CD4-positive, alpha-beta T cell treated with Interleukin-15 for 1 hour (primary cell): ENCODE data around the gene NCKAP5.
"Not testable (repeated sequence)": the region's sequence is repeated elsewhere in the genome, so short reads cannot be mapped to it uniquely, and the experiment has no call there.

Experiments
- DNase-seq: peaks from one replicate; pipeline ENCODE4 v3.0.0-alpha.2; 2020

The NCKAP5 gene

DNA sequence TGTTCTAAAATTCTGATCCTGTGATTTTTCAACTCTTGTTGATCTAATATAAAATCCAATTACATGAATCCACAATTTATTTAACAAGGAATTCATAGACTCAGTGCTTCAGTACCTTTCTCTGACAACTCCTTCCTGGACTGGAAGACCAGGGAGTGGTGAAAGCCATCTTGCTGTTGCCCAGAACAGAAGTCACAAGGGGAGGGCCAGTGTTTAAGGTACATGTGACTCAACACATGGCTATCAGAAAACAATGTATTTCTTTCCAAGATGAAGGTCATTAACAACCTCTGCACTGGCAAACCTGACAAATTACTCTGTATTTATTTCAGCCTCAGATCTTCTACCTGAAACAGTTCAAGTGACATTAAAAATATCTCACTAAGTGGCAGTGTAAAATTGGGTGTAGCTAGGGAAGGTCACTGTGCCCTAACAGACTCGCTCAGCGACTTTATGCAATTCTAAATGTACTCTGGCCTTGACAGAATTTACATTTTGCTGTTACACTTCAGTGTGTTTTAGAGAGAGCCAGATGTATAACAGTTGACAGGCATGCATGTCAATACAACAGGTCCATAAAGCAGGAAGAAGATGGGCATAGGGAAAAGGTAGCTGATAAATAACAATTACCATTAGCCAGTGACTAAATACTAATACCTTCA, 75.4 kb downstream of the NCKAP5 start:
- no peak for DNase-seq

- DNase-seq, result no peak
These were observed 77.8 kb downstream of the NCKAP5 start for GRCh38 chr2:133490411-133490980.

- no peak for DNase-seq
These were observed 78.4 kb downstream of the NCKAP5 start for GRCh38 chr2:133489641-133490410.

DNA sequence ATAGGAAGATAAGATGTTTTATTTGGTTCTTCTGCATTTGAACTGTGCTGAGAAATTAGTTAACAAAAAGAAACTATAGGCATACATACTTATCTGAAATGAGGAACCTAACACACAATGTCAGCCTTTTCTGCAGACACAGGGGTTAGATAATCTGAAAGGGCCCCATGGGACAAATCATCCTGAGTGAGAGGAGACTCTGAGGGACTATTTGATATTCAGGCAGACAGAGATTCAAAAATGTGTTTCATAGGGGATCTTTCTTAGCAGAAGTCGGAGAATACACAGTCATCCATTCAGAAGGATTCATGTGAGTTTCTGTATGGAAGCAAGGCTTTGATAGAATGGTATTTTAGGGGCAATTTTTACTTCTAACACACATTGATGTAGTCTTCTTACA, 79.1 kb downstream of the NCKAP5 start:
- DNase-seq, result no peak

DNA sequence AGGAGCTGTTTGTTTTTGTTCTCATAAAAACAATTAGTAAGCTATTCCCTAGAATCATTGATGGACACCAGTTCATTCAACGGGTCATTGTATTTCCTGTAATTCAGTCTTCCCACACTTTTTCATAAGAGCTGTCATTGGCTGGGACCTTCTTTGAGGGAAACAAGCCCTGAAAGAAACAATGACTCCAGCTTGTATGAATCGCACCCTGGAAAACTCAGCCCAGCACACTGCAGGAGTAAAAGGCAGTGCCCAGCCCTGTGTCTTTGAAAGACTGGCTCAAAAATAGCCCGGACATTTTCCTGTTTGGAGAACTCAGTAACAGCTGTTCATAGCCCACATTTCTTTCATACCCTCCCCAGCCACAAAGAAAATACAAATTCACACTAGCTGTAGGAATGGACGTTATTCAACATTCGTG, 81.5 kb downstream of the NCKAP5 start:
- DNase-seq, result no peak

- no peak for DNase-seq
These were observed 82.4 kb downstream of the NCKAP5 start for GRCh38 chr2:133485868-133486267.

DNA sequence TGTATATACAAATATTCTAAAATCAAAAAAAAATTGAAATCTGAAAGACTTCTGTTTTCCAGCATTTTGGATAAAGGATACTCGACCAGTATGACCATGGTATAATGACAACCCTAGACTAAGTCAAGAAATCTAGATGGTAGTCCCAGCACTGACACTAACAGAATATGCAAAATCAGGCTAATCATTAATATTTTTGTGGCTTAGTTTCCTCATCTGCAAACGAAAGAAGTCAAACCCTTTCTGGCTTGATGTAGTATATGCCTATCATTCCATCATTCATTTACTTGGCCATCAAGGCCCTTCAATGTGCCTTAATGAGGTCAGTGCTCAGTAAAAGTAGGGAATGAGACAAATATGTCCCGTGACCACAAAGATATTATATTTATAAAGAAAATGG, 83.5 kb downstream of the NCKAP5 start:
- no peak for DNase-seq

DNA sequence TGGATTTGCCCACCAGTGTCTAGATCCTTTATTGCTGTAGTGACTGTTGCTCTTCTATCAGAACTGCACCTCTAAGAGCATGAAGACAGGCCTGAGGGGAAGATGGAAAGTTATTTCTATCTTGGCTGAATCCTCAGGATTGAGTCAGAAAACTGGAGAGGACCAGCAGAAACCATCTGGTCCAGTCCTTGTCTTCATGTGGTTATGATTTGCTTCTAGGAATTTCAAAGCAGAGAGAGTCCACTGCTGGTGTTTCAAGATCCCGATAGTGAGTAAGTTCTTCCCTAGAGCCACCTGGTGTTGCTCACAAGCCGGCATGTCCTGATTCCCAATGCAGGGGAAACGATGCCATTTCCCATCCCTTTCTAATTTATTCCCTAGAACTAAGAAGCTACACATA, 84.2 kb downstream of the NCKAP5 start:
- DNase-seq, result no peak

DNA sequence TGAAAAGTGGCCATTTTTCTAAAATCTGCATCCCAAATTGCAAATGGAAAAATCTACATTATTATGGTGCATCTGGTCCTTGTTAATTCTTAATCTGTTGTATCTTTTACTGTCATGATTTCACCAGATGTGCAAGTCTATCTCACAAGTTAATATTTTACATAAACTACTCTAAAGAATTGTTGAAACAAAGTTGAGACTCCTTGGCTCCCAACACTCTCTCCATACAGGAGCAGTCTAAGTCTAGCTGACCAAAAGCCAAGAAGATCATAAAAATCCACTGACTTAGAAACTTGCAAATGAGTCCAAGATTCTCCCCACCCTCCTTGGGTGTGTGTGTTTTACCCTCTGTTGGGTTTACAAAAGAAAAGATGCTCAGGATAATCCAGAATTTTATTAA, 85.1 kb downstream of the NCKAP5 start:
- no peak for DNase-seq

DNA sequence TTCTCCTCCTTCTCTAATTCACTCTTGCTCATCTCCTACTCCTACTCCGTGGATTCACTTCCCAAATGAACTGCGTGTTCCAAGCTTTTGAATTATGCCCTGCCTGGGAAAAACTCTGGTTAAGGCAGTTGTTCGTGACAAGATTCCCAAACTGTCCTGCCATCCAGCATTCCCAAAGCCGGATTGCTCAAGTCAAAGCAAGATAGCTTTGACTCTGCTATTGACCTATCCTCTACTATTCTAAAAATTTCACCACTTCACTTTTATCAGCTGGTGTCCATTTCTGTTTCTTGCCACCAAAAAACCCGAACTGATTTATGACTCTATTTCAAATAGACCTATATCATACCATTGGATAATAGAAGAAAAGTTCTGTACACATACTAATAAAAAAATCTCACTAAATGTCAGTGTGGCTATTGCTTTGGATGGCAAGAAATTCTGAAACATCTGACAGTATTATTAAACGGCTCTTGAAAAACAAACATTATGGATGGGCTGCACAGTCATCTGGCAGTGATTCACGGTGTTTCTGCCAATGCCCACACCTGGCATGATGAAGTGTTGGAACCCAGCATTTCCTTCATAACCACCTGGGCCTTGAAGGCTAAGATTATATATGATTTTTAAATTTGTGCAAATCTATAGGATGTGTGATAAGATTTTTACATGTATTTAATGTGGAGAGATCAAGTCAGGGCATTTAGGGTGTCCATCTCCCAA, 87.4 kb downstream of the NCKAP5 start:
- no peak for DNase-seq

DNA sequence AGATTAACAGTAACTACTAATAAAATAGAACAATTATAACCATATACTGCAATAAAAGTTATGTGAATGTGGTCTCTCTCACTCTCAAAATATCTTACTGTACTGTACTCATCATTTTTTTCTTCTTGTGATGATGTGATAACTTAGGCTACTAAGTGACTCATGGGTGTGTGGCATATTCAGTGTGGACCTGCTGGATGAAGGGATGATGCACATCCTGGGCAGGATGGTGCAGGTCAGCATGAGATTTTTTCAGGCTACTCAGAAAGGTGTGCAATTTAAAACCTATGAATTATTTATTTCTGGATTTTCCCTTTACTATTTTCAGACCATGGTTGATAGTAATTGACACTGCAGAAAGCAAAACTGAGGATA, 90.7 kb downstream of the NCKAP5 start:
- DNase-seq, result no peak

DNA sequence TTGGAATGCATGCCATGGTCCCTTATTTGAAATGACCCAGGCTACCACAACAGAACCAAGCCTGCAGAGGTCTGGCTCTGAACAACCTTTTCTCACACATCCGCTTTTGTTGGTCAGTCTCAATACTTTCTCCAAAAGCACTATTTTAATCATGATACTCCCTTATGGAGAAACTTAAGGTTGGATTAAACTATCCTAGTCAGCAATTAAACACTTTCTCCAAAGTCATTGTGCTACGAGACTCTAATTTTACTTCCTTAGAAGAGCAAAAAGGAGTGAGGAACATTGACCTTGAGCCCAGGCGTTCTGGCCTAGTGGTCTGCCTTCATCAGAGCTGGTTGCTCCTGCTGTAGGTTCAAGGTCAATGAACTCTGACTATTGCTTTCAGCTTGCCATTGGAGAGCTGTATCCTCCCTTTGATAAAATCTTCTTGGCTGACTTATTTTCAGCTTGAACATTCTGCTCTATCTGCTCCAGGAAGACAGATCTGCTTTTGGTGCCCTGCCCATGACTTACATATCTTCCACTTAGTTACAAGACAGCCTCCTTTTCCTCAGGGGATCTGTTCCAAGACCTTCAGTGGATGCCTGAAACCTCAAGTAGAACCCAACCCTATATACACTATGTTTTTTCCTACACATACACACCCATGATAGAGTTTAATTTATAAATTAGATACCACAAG, 91.2 kb downstream of the NCKAP5 start:
- DNase-seq, result no peak

DNA sequence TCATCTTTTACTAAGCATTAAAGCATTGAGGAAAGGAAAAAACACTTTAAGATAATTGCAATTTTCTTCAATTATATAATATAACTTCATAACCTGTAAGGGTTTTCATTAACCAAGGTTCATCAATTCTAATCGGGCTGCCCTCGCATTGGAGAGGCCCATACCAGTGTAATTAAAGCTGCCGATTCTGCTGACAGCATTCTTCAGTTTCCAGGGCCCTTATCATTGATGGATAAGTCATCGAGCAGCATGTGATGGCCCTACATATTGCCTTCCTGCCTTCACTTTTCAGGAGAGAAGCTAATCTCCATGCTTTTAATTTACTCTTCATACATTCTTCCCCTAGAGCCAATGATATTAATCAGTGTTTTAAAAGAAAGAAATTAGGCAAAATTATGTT, 92.0 kb downstream of the NCKAP5 start:
- DNase-seq, result no peak

DNA sequence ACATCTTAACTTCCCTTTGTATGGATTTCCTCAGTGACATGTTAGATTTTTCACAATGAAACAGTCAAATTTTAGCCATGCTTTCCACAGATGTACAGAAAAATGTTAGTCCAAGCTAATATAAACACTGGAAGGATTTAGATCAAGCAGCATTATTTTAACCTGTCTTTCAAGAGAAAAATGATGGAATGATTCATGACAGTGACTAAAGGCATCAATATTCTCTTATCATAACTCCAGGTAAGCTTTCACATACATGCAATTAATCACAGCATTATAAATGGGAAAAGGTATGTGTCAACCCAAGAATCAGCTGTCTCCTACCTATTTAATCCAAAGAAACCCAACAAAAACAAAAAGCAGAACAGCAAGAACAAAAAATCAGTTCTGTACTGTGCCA, 92.7 kb downstream of the NCKAP5 start:
- DNase-seq, result no peak

DNA sequence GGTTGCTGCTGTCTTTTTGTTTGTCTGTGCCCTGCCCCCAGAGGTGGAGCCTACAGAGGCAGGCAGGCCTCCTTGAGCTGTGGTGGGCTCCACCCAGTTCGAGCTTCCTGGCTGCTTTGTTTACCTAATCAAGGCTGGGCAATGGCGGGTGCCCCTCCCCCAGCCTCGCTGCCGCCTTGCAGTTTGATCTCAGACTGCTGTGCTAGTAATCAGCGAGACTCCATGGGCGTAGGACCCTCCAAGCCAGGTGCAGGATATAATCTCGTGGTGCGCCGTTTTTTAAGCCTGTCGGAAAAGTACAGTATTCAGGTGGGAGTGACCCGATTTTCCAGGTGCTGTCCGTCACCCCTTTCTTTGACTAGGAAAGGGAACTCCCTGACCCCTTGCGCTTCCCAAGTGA, 97.8 kb downstream of the NCKAP5 start:
- DNase-seq, result not testable (repeated sequence)

GRCh38 chr2:133462811-133463210, 105.5 kb downstream of the NCKAP5 start:
- no peak for DNase-seq

DNA sequence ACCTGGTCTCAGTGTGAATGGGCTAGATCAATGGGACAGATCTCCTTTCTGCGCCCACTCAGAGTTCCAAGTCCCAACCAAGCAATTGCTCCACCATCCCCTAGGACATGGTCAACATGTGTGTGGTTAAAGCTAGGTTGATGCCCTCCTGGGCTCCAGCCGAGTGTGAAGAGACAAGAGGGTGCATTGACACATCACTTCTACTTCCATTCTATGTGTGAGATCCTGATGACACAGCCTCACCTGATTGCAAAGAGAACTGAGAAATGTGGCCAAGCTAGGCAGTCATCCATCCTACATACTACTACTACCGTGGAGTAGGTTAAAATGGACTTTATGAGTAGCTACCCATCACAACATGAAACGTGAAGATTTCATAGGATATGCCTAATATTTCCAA, 106.8 kb downstream of the NCKAP5 start:
- DNase-seq, result no peak

GRCh38 chr2:133459590-133459989, 108.7 kb downstream of the NCKAP5 start:
- DNase-seq, result no peak

- no peak for DNase-seq
These were observed 110.0 kb downstream of the NCKAP5 start for GRCh38 chr2:133458280-133458679.

- no peak for DNase-seq
These were observed 110.4 kb downstream of the NCKAP5 start for GRCh38 chr2:133457861-133458260.

GRCh38 chr2:133456971-133457370, 111.3 kb downstream of the NCKAP5 start:
- DNase-seq, result no peak

DNA sequence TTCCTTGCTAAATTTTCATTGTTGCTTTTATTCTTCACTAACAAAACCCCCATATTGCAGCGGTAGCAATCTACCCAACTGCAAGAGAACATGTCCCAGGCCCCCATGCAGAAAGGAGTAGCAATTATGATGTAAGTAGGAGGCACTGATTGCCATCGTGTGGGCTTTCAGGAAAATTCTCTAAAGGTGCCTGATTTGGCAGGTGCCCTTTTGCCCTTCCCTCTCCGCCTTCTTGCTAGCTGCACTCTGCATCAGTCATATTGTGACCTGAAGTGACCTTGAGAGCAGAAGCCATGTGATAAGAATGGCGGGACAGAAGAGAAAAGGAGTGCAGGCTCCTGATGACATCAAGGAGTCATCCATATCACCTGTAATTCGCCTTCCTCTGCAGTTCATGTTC, 112.1 kb downstream of the NCKAP5 start:
- no peak for DNase-seq

- DNase-seq, result no peak
These were observed 115.2 kb downstream of the NCKAP5 start for GRCh38 chr2:133453032-133453431.
